Measurements from ENCODE around the gene MGA.

MGA gene

DNA sequence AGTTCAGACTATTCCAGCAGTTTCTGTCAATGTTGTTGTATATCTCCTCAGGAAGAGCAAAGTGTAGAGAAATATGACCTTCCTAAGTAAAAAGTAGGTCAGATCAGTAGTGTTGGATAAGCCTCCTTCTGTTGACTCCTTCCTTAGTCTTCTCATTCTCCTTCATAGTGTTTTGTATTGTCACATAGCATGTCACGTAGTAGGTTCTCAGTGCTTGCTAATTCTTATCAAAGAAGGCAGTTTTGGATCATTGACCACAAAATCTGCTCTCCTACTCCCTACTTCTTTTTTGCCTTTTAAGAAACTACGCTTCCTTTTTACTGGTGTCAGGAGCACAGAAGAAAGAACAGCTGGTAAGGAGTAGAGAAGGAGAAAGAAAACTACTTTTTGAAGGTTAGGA is 1.0 kb upstream of the MGA start:
- Histone ChIP-seq H3K79me2 (ENCODE audit: control insufficient read depth, low read length) (peaks cover 38% of the 10 kb centered on the region), H3K4me1 (ENCODE audit: control insufficient read depth, low read length) (peaks cover 45% of the 10 kb centered on the region), H3K9me3 (ENCODE audit: control insufficient read depth, insufficient read depth, low read length) (peaks cover 6% of the 10 kb centered on the region; the same call in 1 of the 2 replicates), H3K27me3 (ENCODE audit: control insufficient read depth, low read length) (peaks cover 12% of the 10 kb centered on the region), H3K36me3 (ENCODE audit: control insufficient read depth, low read length) (0 out of 2 replicates have a peak, but pooled peaks cover 4% of the 10 kb centered on the region), H3K4me3 (ENCODE audit: low read length) (no peak overlapping the region), H3K4me2 (ENCODE audit: low read length) (no peak overlapping the region), H4K20me1 (ENCODE audit: control insufficient read depth, insufficient read depth, low read depth, low read length) (0 out of 2 replicates have a peak, but pooled peaks cover 4% of the 10 kb centered on the region), H3K27ac (ENCODE audit: low read depth, low read length) (no peak overlapping the region), H3F3A (ENCODE audit: control insufficient read depth, insufficient read depth) (no peaks in the 10 kb centered on the region; the same call in 1 of the 2 replicates), H3K9me2 (replicated peaks; ENCODE audit: control insufficient read depth, low read length) (no peaks in the 10 kb centered on the region)
- TF ChIP-seq EZH2phosphoT487 (IDR thresholded peaks at IDR 0.05; ENCODE audit: borderline replicate concordance, low read length) = no peak
- TF ChIP-seq, protein P1, sequence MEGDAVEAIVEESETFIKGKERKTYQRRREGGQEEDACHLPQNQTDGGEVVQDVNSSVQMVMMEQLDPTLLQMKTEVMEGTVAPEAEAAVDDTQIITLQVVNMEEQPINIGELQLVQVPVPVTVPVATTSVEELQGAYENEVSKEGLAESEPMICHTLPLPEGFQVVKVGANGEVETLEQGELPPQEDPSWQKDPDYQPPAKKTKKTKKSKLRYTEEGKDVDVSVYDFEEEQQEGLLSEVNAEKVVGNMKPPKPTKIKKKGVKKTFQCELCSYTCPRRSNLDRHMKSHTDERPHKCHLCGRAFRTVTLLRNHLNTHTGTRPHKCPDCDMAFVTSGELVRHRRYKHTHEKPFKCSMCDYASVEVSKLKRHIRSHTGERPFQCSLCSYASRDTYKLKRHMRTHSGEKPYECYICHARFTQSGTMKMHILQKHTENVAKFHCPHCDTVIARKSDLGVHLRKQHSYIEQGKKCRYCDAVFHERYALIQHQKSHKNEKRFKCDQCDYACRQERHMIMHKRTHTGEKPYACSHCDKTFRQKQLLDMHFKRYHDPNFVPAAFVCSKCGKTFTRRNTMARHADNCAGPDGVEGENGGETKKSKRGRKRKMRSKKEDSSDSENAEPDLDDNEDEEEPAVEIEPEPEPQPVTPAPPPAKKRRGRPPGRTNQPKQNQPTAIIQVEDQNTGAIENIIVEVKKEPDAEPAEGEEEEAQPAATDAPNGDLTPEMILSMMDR (IDR thresholded peaks at IDR 0.05; ENCODE audit: low read depth, low read length, poor library complexity, severe bottlenecking) = no peak

DNA sequence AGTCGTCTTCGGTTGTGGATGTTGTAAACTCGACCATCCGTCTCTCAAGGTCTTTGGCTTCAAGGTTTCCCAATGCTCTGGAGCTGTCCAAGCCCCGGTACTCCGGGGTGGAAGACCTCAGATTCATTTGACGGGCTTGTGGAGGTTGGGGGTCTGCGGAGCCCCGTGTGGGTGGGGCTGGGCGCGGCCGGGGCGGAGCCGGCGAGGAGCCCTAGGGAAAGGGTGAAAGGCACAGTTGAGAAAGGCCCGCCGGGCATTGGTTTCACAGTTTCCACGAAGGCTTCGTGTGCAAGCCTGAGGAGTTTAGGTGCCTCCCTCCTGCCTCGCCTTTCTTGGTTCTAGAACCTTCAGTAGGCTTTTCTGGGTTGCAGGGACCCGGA is 360 bp upstream of the MGA start:
- 0 out of 2 replicates have a peak, but pooled peaks cover 4% of the 10 kb centered on the region for H4K20me1 ChIP-seq (ENCODE audit: control insufficient read depth, insufficient read depth, low read depth, low read length)
- H3K36me3 ChIP-seq (ENCODE audit: control insufficient read depth, low read length) = 0 out of 2 replicates have a peak, but pooled peaks cover 4% of the 10 kb centered on the region
- H3K4me1 ChIP-seq (ENCODE audit: control insufficient read depth, low read length) = peaks cover 52% of the 10 kb centered on the region
- H3K79me2 ChIP-seq (ENCODE audit: control insufficient read depth, low read length) = peaks cover 44% of the 10 kb centered on the region
- H3K9me3 ChIP-seq (ENCODE audit: control insufficient read depth, insufficient read depth, low read length) = peaks cover 6% of the 10 kb centered on the region; the same call in 1 of the 2 replicates
- peaks cover 12% of the 10 kb centered on the region for H3K27me3 ChIP-seq (ENCODE audit: control insufficient read depth, low read length)
- H3K4me2 ChIP-seq (ENCODE audit: low read length) = peak overlapping the region; percentile 91
- H3K27ac ChIP-seq (ENCODE audit: low read depth, low read length) = peak overlapping the region; percentile 90
- peak overlapping the region; percentile 85 for H3K4me3 ChIP-seq (ENCODE audit: low read length)
- TF ChIP-seq, protein P1 (IDR thresholded peaks at IDR 0.05; ENCODE audit: low read depth, low read length, poor library complexity, severe bottlenecking) = no peak
- TF ChIP-seq EZH2phosphoT487 (IDR thresholded peaks at IDR 0.05; ENCODE audit: borderline replicate concordance, low read length) = no peak
- no peaks in the 10 kb centered on the region for H3K9me2 ChIP-seq (replicated peaks; ENCODE audit: control insufficient read depth, low read length)
- no peaks in the 10 kb centered on the region; the same call in 1 of the 2 replicates for H3F3A ChIP-seq (ENCODE audit: control insufficient read depth, insufficient read depth)

GRCh38 chr15:41661078-41661517 is 893 bp downstream of the MGA start:
- Histone ChIP-seq H3K79me2 (ENCODE audit: control insufficient read depth, low read length) (peaks cover 57% of the 10 kb centered on the region), H3K27me3 (ENCODE audit: control insufficient read depth, low read length) (peaks cover 12% of the 10 kb centered on the region), H3K36me3 (ENCODE audit: control insufficient read depth, low read length) (0 out of 2 replicates have a peak, but pooled peaks cover 4% of the 10 kb centered on the region), H3K27ac (ENCODE audit: low read depth, low read length) (peak overlapping the region; percentile 90), H3K4me3 (ENCODE audit: low read length) (peak overlapping the region; percentile 85), H3K4me1 (ENCODE audit: control insufficient read depth, low read length) (peaks cover 58% of the 10 kb centered on the region), H3K9me2 (replicated peaks; ENCODE audit: control insufficient read depth, low read length) (no peaks in the 10 kb centered on the region), H3K4me2 (ENCODE audit: low read length) (peak overlapping the region; percentile 91), H4K20me1 (ENCODE audit: control insufficient read depth, insufficient read depth, low read depth, low read length) (0 out of 2 replicates have a peak, but pooled peaks cover 4% of the 10 kb centered on the region), H3K9me3 (ENCODE audit: control insufficient read depth, insufficient read depth, low read length) (peaks cover 6% of the 10 kb centered on the region; the same call in 1 of the 2 replicates), H3F3A (ENCODE audit: control insufficient read depth, insufficient read depth) (no peaks in the 10 kb centered on the region; the same call in 1 of the 2 replicates)
- TF ChIP-seq EZH2phosphoT487 (IDR thresholded peaks at IDR 0.05; ENCODE audit: borderline replicate concordance, low read length) = no peak
- TF ChIP-seq, protein P1 (IDR thresholded peaks at IDR 0.05; ENCODE audit: low read depth, low read length, poor library complexity, severe bottlenecking) = no peak

Data from DOHH2 (cell line).